ENCODE results near the gene HNF1B. TPM values are rescaled to one million over a fixed set of nuclear protein-coding genes. Genes with fewer than 3 reads are reported as not detected.

Gene HNF1B
- total RNA-seq, 2 experiments from 2014 or later, result not detected

DNA sequence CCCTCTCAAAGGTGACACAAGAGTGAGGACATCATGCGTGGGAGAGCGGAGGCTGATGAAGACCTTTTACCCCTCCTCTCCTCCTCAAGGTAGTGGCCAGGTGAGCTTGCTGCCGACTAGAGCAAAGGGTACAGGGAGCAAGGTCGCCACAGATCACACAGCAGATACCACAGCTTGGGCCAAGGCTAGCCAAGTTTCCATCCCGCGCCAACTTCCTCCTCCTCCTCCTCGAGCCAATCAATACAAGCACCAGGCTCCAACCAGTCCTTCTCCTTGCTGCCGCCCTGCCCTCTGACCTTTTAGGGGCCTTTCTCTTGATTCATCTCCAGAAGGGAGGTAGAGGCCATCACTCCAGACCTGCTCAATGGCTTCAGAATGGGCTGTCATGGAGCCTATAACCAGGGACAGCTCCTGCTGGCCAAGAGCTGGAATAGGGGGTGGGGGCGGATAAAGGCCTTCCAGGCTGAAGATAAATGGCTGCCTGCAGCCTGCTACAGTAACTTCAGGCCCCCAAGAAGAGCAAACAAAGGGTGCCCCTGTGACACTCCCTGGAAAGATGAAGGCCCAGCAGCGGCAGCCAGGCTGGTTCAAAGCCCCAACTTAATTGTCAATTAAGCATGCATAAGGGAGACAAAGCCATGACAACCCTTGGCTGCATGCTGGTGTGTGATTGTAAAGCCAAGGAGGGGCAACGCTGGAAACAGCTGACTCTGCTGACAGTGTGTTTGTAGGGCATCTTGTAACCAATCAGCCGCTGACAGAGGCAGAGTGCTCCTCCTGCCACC, 17.8 kb downstream of the HNF1B start:
- no peak for ATAC-seq (ENCODE audit: poor library complexity)

DNA sequence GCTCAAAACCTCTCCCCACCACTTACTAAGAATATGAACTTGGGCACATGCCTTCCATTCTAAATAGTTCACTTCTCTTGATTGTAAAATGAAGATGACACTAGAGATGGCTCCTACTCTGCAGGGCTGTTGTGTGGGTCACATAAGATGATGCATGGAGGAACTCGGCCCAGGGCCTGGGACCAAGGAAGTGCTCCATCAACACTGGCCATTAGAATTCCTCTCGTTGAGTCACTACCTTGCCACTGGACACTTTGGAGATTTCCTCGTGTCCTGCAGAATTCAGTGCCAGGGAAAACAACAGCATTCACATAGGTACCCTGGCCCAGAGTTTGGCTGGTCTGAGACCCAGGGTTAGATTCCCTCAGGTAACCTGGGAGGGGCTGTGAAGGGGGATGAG, 18.6 kb downstream of the HNF1B start:
- no peaks in the 10 kb centered on the region for H3K4me1 Mint-ChIP-seq (ENCODE audit: low read depth)
- H3K9me3 ChIP-seq (ENCODE audit: control insufficient read depth in 1 of 2, insufficient read depth in 1 of 2, low read length in 2 of 2), result no peaks in the 10 kb centered on the region
- peaks cover 0 to 4% of the 10 kb centered on the region in 2 experiments for H3K27me3 ChIP-seq (ENCODE audit: control insufficient read depth in 1 of 2, insufficient read depth in 2 of 2, low read length in 2 of 2)
- no peaks in the 10 kb centered on the region for H3K36me3 ChIP-seq (ENCODE audit: insufficient read depth, low read length)
- ChIA-PET CTCF (no interaction called here), POLR2A (no interaction called here)
- TF ChIP-seq, protein P1, sequence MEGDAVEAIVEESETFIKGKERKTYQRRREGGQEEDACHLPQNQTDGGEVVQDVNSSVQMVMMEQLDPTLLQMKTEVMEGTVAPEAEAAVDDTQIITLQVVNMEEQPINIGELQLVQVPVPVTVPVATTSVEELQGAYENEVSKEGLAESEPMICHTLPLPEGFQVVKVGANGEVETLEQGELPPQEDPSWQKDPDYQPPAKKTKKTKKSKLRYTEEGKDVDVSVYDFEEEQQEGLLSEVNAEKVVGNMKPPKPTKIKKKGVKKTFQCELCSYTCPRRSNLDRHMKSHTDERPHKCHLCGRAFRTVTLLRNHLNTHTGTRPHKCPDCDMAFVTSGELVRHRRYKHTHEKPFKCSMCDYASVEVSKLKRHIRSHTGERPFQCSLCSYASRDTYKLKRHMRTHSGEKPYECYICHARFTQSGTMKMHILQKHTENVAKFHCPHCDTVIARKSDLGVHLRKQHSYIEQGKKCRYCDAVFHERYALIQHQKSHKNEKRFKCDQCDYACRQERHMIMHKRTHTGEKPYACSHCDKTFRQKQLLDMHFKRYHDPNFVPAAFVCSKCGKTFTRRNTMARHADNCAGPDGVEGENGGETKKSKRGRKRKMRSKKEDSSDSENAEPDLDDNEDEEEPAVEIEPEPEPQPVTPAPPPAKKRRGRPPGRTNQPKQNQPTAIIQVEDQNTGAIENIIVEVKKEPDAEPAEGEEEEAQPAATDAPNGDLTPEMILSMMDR (IDR thresholded peaks at IDR 0.05), result no peak
- no peak for ATAC-seq (ENCODE audit: poor library complexity)
- intact Hi-C loops (cut with DNase I, micrococcal nuclease), result no loop called here
- no peaks in the 10 kb centered on the region for H3K9me3 Mint-ChIP-seq
- peaks cover 9% of the 10 kb centered on the region for H3K27me3 Mint-ChIP-seq
- no peak overlapping the region for H3K4me3 ChIP-seq (ENCODE audit: low read length)
- no peak overlapping the region for H3K27ac ChIP-seq (ENCODE audit: low read depth in 1 of 2, low read length in 2 of 2)
- no peak overlapping the region for H3K27ac Mint-ChIP-seq
- no peaks in the 10 kb centered on the region for H3K36me3 Mint-ChIP-seq (ENCODE audit: low read depth)
- H3K4me1 ChIP-seq (ENCODE audit: insufficient read depth, low read length), result peaks cover 2% of the 10 kb centered on the region
- H3K4me3 Mint-ChIP-seq, result no peak overlapping the region
- DNase-seq, result no peak

More for the DNA sequence above, 17.8 kb downstream of the HNF1B start:
- ChIA-PET CTCF (no interaction called here), POLR2A (no interaction called here)
- peaks cover 0 to 4% of the 10 kb centered on the region in 2 experiments for H3K27me3 ChIP-seq (ENCODE audit: control insufficient read depth in 1 of 2, insufficient read depth in 2 of 2, low read length in 2 of 2)
- Mint-ChIP-seq H3K9me3 (no peaks in the 10 kb centered on the region), H3K4me1 (ENCODE audit: low read depth) (no peaks in the 10 kb centered on the region), H3K27me3 (peaks cover 1% of the 10 kb centered on the region), H3K36me3 (ENCODE audit: low read depth) (no peaks in the 10 kb centered on the region), H3K27ac (no peak overlapping the region), H3K4me3 (no peak overlapping the region)
- TF ChIP-seq, protein P1 (IDR thresholded peaks at IDR 0.05), result no peak
- H3K4me3 ChIP-seq (ENCODE audit: low read length), result no peak overlapping the region
- intact Hi-C loops (cut with DNase I, micrococcal nuclease), result no loop called here
- H3K9me3 ChIP-seq (ENCODE audit: control insufficient read depth in 1 of 2, insufficient read depth in 1 of 2, low read length in 2 of 2), result no peaks in the 10 kb centered on the region
- no peaks in the 10 kb centered on the region for H3K36me3 ChIP-seq (ENCODE audit: insufficient read depth, low read length)
- no peak overlapping the region for H3K27ac ChIP-seq (ENCODE audit: low read depth in 1 of 2, low read length in 2 of 2)
- DNase-seq, result no peak
- peaks cover 2% of the 10 kb centered on the region for H3K4me1 ChIP-seq (ENCODE audit: insufficient read depth, low read length)

- intact Hi-C loops (cut with DNase I, micrococcal nuclease), result no loop called here
Measured at GRCh38 chr17:37725601-37726146, 19.2 kb downstream of the HNF1B start.

More at GRCh38 chr17:37725601-37726146, 19.2 kb downstream of the HNF1B start:
- no peaks in the 10 kb centered on the region for H3K4me1 Mint-ChIP-seq (ENCODE audit: low read depth)
- no peak overlapping the region for H3K4me3 Mint-ChIP-seq
- ATAC-seq (ENCODE audit: poor library complexity) (no peak), DNase-seq (no peak)
- ChIA-PET POLR2A (no interaction called here), CTCF (no interaction called here)
- TF ChIP-seq, protein P1 (IDR thresholded peaks at IDR 0.05), result no peak
- H3K27ac Mint-ChIP-seq, result no peak overlapping the region
- Histone ChIP-seq H3K4me3 (ENCODE audit: low read length) (no peak overlapping the region), H3K9me3 (ENCODE audit: control insufficient read depth in 1 of 2, insufficient read depth in 1 of 2, low read length in 2 of 2) (no peaks in the 10 kb centered on the region), H3K27me3 (ENCODE audit: control insufficient read depth in 1 of 2, insufficient read depth in 2 of 2, low read length in 2 of 2) (peaks cover 0 to 4% of the 10 kb centered on the region in 2 experiments), H3K36me3 (ENCODE audit: insufficient read depth, low read length) (no peaks in the 10 kb centered on the region), H3K27ac (ENCODE audit: low read depth in 1 of 2, low read length in 2 of 2) (no peak overlapping the region), H3K4me1 (ENCODE audit: insufficient read depth, low read length) (peaks cover 2% of the 10 kb centered on the region)
- H3K9me3 Mint-ChIP-seq, result no peaks in the 10 kb centered on the region
- H3K27me3 Mint-ChIP-seq, result peaks cover 9% of the 10 kb centered on the region
- no peaks in the 10 kb centered on the region for H3K36me3 Mint-ChIP-seq (ENCODE audit: low read depth)
